ENCODE data around the gene CFAP157.

CFAP157 gene

DNA sequence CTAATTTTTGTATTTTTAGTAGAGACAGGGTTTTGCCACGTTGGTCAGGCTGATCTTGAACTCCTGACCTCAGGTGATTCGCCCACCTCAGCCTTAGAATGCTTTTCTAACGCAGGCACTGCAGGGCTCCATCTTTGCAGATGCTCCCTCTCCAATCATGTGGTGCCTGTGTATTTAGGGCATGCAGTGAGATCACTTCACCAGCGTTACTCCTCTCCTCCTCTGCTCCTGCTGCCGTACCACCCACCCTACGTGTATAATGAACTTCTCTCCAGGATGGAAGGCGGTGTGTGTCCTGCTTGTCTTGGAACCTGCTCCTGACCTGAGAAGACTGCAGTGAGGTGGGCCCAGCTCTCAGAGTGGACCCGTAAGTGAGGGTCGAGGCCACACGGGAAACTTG is 13.6 kb upstream of the CFAP157 start:
- no peak for DNase-seq (ENCODE audit: low spot score)

DNA sequence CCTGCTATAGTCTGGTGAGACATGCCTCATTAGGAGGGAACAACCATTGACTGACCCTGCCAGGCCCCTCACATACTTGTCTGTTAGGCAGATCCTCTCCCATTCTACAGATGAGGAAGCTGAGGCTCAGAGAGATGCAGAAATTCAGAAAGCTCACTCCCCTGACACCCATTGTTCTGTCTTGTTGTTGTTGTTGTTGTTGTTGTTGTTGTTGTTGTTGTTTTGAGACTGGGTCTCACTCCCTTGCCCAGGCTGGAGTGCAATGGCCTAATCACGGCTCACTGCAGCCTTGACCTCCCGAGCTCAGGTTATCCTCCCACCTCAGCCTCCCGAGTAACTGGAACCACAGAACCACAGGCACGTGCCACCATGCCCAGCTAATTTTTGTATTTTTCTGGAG is 13.1 kb upstream of the CFAP157 start:
- DNase-seq (ENCODE audit: low spot score), result no peak

DNA sequence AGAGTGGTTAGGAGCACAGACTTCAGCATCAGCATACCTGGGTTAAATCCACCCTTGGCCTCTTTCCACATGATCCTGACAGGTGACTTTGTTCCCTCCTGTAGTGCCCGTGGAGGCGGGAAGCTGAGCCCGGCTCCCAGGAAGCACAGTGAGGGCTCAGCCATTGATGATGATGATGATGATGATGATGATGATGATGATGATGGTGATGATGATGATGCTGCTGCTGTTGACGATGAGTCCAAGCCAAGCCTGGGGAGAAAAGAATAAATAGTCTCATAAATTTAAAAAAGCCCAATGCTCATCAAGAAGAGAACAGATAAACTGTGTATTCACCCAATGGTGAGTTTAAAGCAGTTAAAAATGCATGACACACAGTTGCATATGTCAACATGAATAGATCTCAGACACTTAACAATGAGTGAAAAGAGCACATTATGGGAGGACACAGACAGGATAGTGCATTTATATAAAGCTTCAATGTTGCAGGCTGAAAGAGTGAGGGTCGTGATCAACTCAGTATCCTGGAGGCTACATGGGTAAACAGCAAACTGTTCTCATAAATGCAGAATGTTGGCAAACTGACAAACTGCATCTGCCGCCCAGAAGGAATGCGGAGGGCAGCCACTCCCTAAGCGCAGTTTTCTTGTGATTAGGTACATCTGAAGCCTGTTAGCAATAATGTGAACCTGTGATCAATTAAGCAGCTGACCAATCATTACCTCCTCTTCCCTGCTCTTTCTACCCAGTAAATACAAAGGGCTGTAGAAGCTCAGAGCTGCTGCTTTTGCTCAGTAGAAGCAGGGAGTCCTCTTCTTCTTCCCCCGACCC is 11.7 kb upstream of the CFAP157 start:
- peak; percentile 34 for DNase-seq (ENCODE audit: low spot score)

DNA sequence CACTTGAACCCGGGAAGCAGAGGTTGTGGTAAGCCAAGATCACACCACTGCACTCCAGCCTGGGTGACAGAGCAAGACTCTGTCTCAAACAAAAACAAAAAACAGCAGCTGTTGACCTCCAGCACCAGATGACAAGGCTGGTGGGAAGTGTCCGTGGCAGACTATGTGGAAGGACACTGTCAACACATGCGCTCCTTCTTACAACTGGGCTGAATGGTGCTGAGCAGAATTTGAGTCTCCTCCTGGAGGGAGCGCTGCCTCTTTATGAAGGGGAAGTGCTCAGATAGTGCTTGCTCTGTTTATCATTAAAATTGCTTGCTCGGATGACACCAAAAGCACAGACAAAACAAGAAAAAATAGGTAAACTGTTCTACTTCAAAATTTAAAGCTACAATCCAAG is 9.2 kb upstream of the CFAP157 start:
- DNase-seq (ENCODE audit: low spot score), result no peak

DNA sequence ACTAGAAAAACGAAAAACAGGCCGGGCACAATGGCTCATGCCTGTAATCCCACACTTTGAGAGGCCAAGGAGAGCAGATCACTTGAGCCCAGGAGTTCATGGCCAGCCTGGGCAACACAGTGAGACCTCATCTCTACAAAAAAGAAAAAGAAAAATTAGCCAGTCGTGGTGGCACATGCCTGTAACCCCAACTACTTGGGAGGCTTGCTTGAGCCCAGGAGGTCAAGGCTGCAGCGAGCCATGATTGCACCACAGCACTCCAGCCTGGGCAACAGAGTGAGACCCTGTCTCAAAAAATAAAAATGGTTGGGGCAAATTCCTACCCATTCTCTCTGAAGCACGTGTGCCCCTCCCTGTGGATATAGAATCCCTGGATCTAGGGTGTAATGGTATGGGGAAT is 8.4 kb upstream of the CFAP157 start:
- DNase-seq (ENCODE audit: low spot score), result no peak

DNA sequence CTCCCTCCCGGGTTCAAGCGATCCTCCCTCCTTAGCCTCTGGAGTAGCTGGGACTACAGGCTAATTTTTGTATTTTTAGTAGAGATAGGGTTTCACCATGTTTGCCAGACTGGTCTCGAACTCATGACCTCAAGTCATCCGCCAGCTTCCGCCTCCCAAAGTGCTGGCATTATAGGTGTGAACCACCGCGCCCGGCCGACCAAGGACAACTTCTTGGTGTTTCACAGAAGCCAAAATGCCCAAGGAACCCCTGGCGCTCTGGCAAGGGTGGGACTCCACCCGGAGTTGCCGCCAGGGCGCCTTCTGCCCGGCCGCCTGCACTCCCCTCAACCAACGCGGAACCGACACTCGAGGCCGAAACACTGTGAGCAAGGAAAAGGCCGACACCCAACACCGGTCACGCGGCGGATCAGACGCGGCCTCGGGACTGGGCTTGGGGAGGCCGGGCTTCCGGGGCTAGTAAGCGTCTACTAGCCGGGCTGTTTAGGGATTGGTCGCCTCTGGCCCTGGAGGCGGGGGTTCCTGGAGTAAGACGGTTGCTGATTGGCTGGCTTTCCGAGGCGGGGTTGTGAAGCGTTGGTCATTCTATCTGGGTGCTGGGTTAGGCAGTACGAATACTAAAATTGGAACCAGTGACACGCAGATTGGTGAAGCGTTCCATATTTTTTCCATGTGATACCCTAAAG is 7.7 kb upstream of the CFAP157 start:
- peak; percentile 100 for DNase-seq (ENCODE audit: low spot score)

DNA sequence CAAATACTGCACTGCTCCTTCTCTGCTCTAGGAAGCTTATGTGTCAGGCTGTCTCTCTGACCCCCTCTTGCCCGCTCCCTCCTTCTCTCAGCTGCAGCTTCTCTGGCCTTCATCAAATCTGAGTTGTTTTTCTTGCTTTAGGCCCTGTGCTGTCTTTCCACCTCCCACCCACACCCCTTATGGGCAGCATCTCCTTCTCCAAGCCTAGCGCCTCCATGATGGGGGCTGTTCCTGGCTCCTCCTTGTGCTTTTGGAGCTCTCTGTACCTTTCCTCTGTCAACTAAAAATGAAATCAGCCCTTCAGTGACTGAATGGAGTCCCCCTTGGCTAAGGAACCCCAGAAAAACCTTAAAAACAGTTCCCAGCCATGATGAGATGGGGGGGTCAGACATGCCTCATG is 6.6 kb upstream of the CFAP157 start:
- DNase-seq (ENCODE audit: low spot score), result no peak

DNA sequence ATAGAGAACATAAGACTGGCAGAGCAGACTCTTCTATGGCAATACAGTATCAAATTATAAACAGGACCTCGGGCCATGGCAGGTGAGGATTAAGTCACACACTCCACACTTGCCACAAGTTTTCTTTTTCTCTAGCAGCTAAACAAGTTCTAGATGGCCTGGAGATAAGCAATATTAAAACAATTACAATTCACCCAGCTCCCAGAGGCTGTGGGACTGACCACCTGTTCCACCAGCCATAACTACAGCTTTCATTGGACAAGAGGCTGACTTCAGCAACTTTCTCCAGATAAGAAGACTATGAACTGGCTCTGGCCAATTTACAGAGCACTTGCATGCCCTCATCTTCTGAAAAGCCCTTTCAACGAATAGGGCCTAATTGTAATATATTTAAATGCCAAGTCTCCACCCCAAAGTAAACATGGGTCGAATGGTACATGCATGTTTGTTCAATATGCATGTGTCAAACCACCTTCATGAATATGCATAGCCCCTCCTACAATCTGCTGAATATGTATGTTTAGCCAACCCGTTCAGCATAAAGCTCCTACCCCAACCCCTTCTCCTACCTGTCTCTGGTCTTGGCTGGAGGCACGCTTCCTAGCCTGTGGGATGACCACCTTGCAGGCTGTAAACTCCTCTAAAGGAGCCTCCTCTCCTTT is 6.1 kb upstream of the CFAP157 start:
- no peak for DNase-seq (ENCODE audit: low spot score)

DNA sequence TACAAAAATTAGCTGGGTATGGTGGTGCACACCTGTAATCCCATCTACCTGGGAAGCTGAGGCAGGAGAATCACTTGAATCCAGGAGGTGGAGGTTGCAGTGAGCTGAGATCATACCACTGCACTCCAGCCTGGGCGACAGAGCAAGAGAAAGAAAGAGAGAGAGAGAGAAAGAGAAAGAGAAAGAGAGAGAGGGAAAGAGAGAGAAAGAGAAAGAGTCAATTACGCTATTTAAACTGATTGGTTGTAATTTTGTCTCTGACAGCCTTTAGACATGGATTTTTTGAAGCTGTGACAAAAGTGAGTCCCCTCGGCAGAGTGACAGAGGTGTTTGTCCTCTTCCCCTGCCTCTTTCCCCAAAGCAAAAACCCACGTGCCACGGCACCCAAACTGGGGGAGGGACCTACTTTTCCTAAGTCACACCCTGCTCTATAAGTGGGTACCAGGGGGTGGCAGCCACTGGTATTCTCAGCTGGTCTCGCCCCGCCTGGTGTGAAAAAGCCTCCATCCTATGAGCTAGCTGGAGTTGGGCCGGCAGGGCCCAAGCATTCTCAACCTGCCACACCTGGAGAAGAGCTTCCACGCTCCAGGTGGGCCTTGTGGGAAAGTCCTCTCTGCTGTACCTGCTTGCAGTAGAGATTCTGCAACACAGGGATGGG is 3.4 kb upstream of the CFAP157 start:
- no peak for DNase-seq (ENCODE audit: low spot score)

DNA sequence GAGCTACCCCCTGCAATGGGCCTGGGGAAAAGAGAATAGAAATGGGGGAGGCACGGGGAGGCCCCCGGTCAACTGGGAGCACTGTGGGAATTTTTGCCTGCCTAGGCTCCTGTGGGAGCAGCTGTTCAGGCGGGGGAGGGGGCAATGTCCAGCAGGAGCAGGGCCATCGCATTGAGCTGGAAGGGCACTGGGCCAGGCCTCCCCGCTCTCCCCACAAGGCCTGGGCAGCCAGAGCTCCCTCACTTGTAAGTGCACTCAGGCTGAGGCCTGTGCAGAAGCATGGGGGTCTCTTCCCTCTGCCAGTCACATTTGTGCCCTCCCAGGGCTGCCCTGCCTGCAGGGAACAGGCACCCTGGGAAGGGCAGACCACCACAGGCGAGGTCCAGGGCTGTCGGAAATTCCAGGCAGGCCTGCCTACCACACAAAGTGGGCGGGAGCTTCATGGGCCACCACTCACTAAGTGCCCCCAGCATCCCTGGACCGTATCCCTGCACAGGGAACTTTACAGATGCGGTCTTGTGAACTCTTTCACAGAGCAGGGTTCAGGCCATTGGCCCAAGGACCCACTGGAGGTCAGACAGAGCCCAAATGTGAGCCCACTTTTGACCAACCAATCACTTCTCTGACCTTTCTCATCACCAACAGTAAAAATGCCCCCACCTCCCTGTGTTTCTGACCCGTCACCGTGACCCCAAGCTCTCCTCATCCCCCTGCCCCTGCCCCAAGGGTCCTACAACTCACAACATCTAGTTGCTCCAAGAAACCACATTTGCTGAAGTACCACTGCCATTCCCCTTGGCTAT is 1.0 kb upstream of the CFAP157 start:
- DNase-seq (ENCODE audit: low spot score), result no peak

DNA sequence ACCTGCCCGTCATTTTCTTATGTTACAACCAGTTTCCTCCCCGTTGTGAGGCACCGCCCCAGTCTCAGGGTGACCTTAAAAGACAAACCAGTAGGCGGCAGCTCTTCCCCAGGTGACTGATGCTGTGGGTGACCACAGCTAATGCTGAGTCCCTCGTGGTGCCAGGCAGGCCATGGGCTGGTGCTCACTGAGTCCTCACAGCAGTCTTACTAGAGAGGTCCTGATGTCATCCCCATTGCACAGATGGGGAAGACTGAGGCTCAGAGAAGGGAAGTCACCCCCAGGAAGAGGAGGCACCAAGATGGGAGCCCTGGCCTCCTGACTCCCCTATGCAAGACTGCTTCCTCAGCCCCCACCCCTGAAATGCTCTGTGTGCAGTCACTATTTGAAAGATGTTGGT is 978 bp downstream of the CFAP157 start:
- no peak for DNase-seq (ENCODE audit: low spot score)

DNA sequence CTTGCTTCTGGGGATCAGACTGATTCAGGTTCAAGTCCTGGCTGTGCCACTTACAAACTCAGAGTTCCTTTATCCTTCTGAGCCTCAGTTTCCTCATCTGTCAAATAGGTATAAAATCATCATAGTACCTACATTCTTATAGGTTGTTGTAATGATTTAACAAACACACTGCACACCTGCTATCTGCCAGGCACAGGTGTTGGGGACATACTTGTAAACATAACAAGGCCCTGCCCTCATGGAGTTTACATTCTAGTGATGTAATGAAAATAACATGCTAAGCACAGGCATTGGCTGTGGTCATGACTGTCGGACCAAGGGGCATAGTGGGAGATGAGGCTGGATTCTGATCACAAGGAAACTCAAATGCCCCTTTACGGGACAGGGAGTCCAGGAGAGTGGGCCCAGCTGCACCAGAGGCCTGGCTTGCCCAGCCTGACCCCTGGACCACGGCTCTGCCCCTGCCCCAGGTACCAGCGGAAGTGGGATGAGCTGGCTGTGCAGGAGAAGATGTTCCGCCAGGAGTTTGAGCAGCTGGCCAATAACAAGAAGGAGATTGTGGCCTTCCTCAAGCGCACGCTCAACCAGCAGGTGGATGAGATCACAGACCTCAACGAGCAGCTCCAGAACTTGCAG is 2.3 kb downstream of the CFAP157 start:
- DNase-seq (ENCODE audit: low spot score), result no peak

DNA sequence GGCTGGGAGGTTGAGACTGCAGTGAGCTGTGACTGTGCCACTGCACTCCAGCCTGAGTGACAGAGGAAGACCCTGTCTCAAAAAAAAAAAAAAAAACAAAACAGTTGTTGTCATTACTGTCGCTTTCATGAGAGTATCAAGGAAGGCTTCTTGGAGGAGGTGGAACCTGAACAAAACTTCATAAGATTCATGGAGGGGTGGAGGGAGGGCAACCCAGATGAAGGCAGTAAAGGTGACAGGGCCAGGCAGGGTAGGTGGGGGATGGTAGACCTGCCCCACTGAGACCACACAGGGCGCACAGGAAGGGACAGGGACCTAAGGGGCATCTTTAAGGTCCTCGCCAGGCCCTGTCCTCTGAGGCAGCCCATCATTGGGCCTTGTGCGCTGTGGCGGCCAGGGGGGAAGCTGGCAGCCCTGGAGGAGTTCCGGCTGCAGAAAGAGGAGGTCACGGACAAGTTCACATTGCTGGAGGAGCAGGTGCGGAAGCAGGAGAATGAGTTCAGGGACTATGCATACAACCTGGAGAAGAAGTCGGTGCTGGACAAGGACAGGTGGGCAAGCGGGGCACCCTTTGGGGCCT is 3.5 kb downstream of the CFAP157 start:
- DNase-seq (ENCODE audit: low spot score), result no peak

DNA sequence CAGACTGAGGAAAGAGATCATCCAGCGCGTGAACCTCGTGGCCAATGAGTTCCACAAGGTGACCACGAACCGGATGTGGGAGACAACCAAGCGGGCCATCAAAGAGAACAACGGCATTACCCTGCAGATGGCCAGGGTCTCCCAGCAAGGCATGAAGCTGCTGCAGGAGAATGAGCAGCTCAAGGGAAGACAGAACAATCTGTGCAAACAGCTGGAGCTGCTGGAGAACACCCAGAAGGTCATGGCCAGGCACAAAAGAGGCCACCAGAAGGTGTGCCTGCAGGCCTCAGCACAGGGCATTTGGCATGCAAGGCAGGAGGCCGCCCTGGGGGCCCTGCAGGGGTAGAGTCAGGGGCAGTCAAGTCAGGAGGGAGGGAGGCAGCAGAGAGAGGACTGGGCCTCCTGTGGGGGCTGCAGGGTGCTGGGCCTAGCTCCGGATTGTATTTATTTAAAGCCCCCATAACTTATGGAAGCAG is 4.5 kb downstream of the CFAP157 start:
- DNase-seq (ENCODE audit: low spot score), result no peak

DNA sequence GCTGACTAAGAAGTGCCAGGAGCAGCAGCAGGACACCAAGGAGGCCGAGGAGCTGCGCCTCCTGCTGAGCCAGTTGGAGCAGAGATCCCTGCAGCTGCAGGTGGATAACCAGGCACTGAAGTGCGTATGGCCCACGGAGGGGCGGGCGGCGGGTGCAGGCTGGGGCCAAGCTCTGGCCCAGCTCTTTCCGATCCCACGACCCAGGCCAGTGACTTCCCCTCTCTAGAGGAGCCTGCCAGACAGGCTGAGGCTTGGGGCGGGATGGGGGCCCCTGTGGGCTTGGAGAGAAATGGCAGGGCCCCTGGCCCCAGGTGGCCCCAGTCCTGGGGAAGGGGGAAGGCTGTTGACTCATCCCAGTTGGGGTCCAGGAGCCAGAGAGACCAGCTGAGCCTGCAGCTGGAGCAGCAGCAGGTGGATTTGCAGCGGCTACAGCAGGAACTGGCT is 5.1 kb downstream of the CFAP157 start:
- no peak for DNase-seq (ENCODE audit: low spot score)

DNA sequence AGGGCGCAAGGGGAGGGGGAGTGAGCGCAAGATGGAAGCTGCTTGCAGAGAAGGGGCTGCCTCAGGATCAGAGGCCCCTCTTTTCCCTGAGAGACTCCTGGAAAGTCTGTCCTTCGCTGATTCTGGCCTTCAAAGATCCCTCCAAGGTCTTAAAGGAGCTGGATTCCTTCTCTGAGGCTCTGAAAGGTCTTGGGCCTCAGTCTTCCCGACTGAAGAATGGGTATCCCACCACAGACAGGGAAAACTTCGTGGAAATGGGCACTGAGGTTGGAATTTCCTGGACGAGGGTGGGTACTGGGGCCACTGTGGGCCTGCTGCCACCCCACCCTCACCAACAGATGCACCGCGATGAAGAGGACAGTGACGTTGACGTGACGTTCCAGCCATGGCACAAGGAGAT is 5.6 kb downstream of the CFAP157 start:
- no peak for DNase-seq (ENCODE audit: low spot score)

DNA sequence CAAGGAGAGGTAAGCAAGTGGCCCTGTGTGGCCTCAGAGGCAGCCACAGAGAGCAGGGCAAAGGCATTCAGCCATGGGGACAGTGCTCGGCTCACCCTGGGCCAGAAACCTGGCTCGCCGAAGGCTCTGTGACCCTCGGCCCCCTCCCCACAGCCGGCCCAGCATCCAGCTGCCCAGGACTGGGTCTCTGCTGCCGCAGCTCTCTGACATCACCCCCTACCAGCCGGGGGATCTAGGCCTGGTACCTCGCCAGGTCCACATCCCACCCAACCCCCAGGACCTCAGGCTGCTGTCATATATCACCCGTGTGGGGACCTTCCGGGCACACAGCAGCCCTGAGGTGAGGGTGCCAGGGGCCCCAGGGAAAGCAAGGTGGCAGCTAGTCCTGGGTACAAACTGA is 6.1 kb downstream of the CFAP157 start:
- DNase-seq (ENCODE audit: low spot score), result no peak

DNA sequence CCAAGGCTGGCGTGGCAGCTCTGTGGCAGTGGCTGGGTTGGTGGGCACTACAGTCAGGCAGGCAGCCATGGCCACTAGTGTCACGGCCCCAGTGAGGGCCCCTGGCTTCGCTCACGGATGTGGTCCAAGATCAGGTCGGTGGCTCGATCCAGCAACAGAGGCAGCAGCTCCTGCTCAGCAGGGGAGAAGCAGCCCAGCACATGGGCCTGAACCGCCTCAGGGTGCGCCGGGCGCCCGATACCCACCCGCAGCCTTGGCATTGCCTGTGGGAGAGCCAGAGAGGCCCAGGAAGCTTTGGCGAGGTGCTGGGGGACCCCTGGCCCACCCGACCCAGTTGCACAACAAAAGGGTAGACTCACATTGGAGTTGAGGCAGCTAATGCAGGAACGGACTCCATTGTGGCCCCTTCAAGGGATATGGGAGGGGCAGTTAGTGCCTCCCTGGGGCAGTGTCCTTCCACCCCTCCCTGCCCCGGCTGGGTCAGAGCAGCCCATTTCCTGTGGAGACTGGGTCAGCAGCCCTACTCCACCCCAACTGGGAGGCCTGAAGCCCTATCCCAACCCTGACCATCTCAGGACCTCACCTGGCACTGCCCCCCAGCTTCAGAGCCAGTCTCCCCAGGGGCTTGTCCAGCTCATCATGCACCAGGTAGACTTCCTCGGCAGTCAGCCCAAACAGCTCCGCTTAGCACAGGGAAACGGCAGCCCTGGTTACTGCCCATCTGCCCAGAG is 7.4 kb downstream of the CFAP157 start:
- DNase-seq (ENCODE audit: low spot score), result peak; percentile 11

DNA sequence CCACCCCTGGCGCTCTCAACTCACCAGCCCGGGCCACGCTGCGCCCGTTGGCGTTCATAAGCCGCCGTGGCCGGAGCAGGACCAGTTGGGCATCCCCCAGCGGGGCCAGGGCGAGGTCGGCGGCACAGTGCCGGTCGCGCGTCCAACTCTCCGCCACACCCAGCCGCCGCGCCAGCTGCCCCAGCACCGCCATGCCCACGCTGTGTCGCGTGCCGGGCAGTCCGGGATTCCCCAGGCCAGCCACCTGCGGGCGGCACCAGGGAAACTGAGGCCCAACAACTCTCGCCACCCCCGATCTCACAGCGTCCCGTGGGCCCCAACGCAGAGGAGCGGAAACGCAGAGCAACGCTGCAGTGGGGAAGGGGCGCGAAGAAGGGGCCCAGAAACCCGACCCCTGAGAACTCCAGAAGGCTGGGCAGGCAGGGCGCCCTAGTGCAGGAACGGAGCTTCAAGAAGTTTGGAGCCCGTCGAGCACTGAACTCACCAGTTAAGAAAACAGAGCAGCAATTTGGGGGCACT is 8.2 kb downstream of the CFAP157 start:
- peak; percentile 43 for DNase-seq (ENCODE audit: low spot score)
